SK-N-SH (cell line): Measurements from ENCODE around the gene EPB41L2. TPM values are rescaled to one million over a fixed set of nuclear protein-coding genes. Genes with fewer than 3 reads are reported as not detected.

Source experiments
- CTCF ChIA-PET: fragments of 300-600, 350-600 bp; formaldehyde crosslinking; extraction: SDS; loops from one replicate; lab custom pipeline; 2021; lab: Yijun Ruan, JAX
- POLR2A ChIA-PET: fragments of 350-600 bp; sonication (Branson Sonifier 250); formaldehyde crosslinking; extraction: SDS; loops from one replicate; lab custom pipeline; 2020; ENCODE audit warnings: antibody characterized with exemption, inconsistent platforms; lab: Yijun Ruan, JAX
- DNase-seq: peaks from one replicate; pipeline ENCODE4 v3.0.0; 2012
- H2AFZ ChIP-seq: fragments of 200-600 bp; sonication (generic); 2 replicates; pipeline ENCODE4 v1.8.1; 2016; ENCODE audit warnings: antibody characterized with exemption, mild to moderate bottlenecking, low read depth
- H3F3A ChIP-seq: fragments of 200-600 bp; sonication (generic); replicated peaks from 2 replicates; pipeline ENCODE3; 2016; ENCODE audit warnings: antibody characterized with exemption, mild to moderate bottlenecking; ENCODE audit not compliant: insufficient read depth
- H3K27ac ChIP-seq, 2 experiments: fragments of 200-500 bp in 1 of 2; fragments of 200-600 bp in 1 of 2; sonication (Bioruptor generic) in 1 of 2; sonication (generic), shearing (Covaris generic) in 1 of 2; 2 replicates each; pipeline versions ENCODE4 v1.5.1 to v1.6.1; 2014 to 2016; ENCODE audit warnings: low read depth in 2 of 2, inconsistent platforms in 1 of 2, low read length in 1 of 2, mild to moderate bottlenecking in 1 of 2, mixed read lengths in 1 of 2
- H3K27me3 ChIP-seq: fragments of 200-600 bp; sonication (generic), shearing (Covaris generic); 2 replicates; pipeline ENCODE4 v1.6.1; 2016; ENCODE audit warnings: mixed run types; ENCODE audit not compliant: insufficient read depth
- H3K36me3 ChIP-seq, 2 experiments: fragments of 200-500 bp in 1 of 2; fragments of 200-600 bp in 1 of 2; sonication (Bioruptor generic) in 1 of 2; sonication (generic) in 1 of 2; replicated peaks in 1 of 2; 2 replicates each; pipeline versions ENCODE3 to v1.5.1; 2014 to 2016; ENCODE audit warnings: low read length in 1 of 2, mild to moderate bottlenecking in 1 of 2; ENCODE audit not compliant: insufficient read depth in 2 of 2, control insufficient read depth in 1 of 2
- H3K4me1 ChIP-seq, 2 experiments: fragments of 200-500 bp in 1 of 2; fragments of 200-600 bp in 1 of 2; sonication (Bioruptor generic) in 1 of 2; sonication (generic), shearing (Covaris generic) in 1 of 2; 2 replicates each; pipeline versions ENCODE4 v1.5.1 to v1.6.1; 2014 to 2016; ENCODE audit warnings: low read depth in 1 of 2, low read length in 1 of 2, mixed run types in 1 of 2; ENCODE audit not compliant: insufficient read depth in 2 of 2, control insufficient read depth in 1 of 2
- H3K4me2 ChIP-seq: fragments of 200-600 bp; sonication (generic), shearing (Covaris generic); 2 replicates; pipeline ENCODE4 v1.6.1; 2017; ENCODE audit warnings: mixed run types
- H3K4me3 ChIP-seq, 2 experiments: fragments of 200-500 bp in 1 of 2; fragments of 200-600 bp in 1 of 2; sonication (Bioruptor generic) in 1 of 2; sonication (generic), shearing (Covaris generic) in 1 of 2; 2 replicates each; pipeline versions ENCODE4 v1.5.1 to v1.8.1; 2014 to 2016; ENCODE audit warnings: low read depth in 2 of 2, inconsistent platforms in 1 of 2, low read length in 1 of 2, mild to moderate bottlenecking in 1 of 2, mixed read lengths in 1 of 2, moderate library complexity in 1 of 2
- H3K79me2 ChIP-seq: fragments of 200-600 bp; sonication (generic); 2 replicates; pipeline ENCODE4 v1.8.1; 2017; ENCODE audit warnings: mild to moderate bottlenecking; ENCODE audit not compliant: insufficient read depth
- H3K9ac ChIP-seq: fragments of 200-600 bp; sonication (generic); 2 replicates; pipeline ENCODE4 v1.6.1; 2017; ENCODE audit warnings: mixed run types
- H3K9me2 ChIP-seq: fragments of 200-600 bp; sonication (generic); 2 replicates; pipeline ENCODE4 v1.6.1; 2017; ENCODE audit warnings: mixed run types
- H3K9me3 ChIP-seq: fragments of 200-600 bp; sonication (generic); 2 replicates; pipeline ENCODE4 v1.6.1; 2017; ENCODE audit warnings: mixed run types, mild to moderate bottlenecking, moderate library complexity
- H4K20me1 ChIP-seq: fragments of 200-600 bp; sonication (generic); 2 replicates; pipeline ENCODE4 v1.6.1; 2017; ENCODE audit warnings: mild to moderate bottlenecking, mixed run types; ENCODE audit not compliant: insufficient read depth
- CHD2 ChIP-seq: fragments of 150-350 bp; IDR thresholded peaks from 2 replicates; pipeline ENCODE4 v1.6.1; 2018; ENCODE audit warnings: low read length; ENCODE audit not compliant: partially characterized antibody
- ELF1 ChIP-seq: IDR thresholded peaks from 2 replicates; pipeline ENCODE4 v1.4.0; 2012
- EZH2phosphoT487 ChIP-seq: fragments of 200-600 bp; sonication (generic); IDR thresholded peaks from 2 replicates; pipeline ENCODE4 v1.6.1; 2017; ENCODE audit warnings: low read depth, mixed run types, mild to moderate bottlenecking, antibody characterized with exemption, moderate library complexity, borderline replicate concordance
- FOSL2 ChIP-seq: IDR thresholded peaks from 2 replicates; pipeline ENCODE4 v1.4.0; 2012; ENCODE audit warnings: low read depth, mild to moderate bottlenecking, moderate library complexity, borderline replicate concordance
- FOXJ3 ChIP-seq: sonication (generic); formaldehyde crosslinking; IDR thresholded peaks from 2 replicates; pipeline ENCODE4 v1.5.1; 2020; ENCODE audit warnings: mild to moderate bottlenecking, missing genetic modification reagents
- FOXM1 ChIP-seq: IDR thresholded peaks from 2 replicates; pipeline ENCODE4 v1.4.0; 2012; ENCODE audit warnings: low read depth, mild to moderate bottlenecking
- GABPA ChIP-seq: IDR thresholded peaks from 2 replicates; pipeline ENCODE4 v1.4.0; 2012; ENCODE audit warnings: low read depth, mild to moderate bottlenecking
- GATA2 ChIP-seq: sonication (generic); formaldehyde crosslinking; IDR thresholded peaks from 2 replicates; pipeline ENCODE4 v1.5.0; 2020; ENCODE audit warnings: mild to moderate bottlenecking, missing genetic modification reagents
- POLR2AphosphoS5 ChIP-seq: IDR thresholded peaks from 2 replicates; pipeline ENCODE4 v1.6.1; 2012; ENCODE audit warnings: low read depth, low read length
- RAD21 ChIP-seq: IDR thresholded peaks from 2 replicates; pipeline ENCODE4 v1.6.1; 2012; ENCODE audit warnings: mild to moderate bottlenecking, low read length
- RXRA ChIP-seq: IDR thresholded peaks from 2 replicates; pipeline ENCODE4 v1.4.0; 2012; ENCODE audit warnings: low read depth, mild to moderate bottlenecking, borderline replicate concordance
- SMC3 ChIP-seq: IDR thresholded peaks from 2 replicates; pipeline ENCODE4 v1.6.1; 2012; ENCODE audit warnings: low read depth, low read length, improper control_type of control experiment
- TAF1 ChIP-seq: IDR thresholded peaks from 2 replicates; pipeline ENCODE4 v1.6.1; 2012; ENCODE audit warnings: low read depth, mild to moderate bottlenecking, low read length, moderate library complexity, borderline replicate concordance
- ZBTB33 ChIP-seq: IDR thresholded peaks from 2 replicates; pipeline ENCODE4 v1.4.0; 2012; ENCODE audit warnings: low read depth, borderline replicate concordance
- WGBS: methylation state at CpG from one replicate; pipeline ENCODE4 v1.1.6; 2017; ENCODE audit warnings: low lambda C conversion rate; 5-methylcytosine and 5-hydroxymethylcytosine counted together
- polyA plus RNA-seq, 3 experiments: library from polyadenylated mRNA; depleted of rRNA; stranded (reverse); fragments of >200 nt; gene quantifications; 2 replicates each; pipeline ENCODE4 v1.2.3, GENCODE V29; 2012
- TF ChIP-seq, protein P1 (sequence below): IDR thresholded peaks from 2 replicates; pipeline ENCODE4; 2012
- TF ChIP-seq, protein P2 (sequence below): IDR thresholded peaks from 2 replicates; pipeline ENCODE4 v1.6.1; 2012; ENCODE audit warnings: mild to moderate bottlenecking, low read depth, low read length, moderate library complexity

EPB41L2 gene
- polyA plus RNA-seq, 1 of the 3 experiments (the other 2 are of a cell fraction) = 1.4 TPM

DNA sequence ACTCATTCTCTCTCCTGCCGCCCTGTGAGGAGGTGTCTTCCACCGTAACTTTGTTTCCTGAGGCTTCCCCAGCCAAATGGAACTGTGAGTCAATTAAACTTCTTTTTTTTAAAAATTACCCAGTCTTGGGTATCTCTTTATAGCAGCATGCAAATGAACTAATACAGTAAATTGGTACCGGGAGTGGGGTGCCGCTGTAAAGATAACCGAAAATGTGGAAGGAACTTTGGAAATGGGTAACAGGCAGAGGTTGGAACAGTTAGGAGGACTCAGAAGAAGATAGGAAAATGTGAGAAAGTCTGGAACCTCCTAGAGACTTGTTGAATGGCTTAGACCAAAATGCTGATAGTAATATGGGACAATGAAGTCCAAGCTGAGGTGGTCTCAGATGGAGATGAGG is 55.8 kb downstream of the EPB41L2 start:
- CTCF ChIA-PET = no interaction called here
- Histone ChIP-seq H2AFZ (no peak overlapping the region), H3F3A (no peaks in the 10 kb centered on the region), H3K36me3 (no peaks in the 10 kb centered on the region), H3K27me3 (peaks cover 12% of the 10 kb centered on the region; the same call in 1 of the 2 replicates), H3K9ac (no peak overlapping the region), H3K4me3 (no peak overlapping the region), H3K79me2 (no peaks in the 10 kb centered on the region), H3K9me2 (no peaks in the 10 kb centered on the region), H3K27ac (no peak overlapping the region), H4K20me1 (no peaks in the 10 kb centered on the region), H3K4me1 (no peaks in the 10 kb centered on the region), H3K9me3 (0 out of 2 replicates have a peak, but pooled peaks cover 11% of the 10 kb centered on the region), H3K4me2 (no peak overlapping the region)
- WGBS = 39% methylated on average over 5 of the region's 5 CpGs
- no peak for TF ChIP-seq GATA2 (CRISPR knock-in tag)
- no peak for TF ChIP-seq GABPA
- TF ChIP-seq, protein P1, sequence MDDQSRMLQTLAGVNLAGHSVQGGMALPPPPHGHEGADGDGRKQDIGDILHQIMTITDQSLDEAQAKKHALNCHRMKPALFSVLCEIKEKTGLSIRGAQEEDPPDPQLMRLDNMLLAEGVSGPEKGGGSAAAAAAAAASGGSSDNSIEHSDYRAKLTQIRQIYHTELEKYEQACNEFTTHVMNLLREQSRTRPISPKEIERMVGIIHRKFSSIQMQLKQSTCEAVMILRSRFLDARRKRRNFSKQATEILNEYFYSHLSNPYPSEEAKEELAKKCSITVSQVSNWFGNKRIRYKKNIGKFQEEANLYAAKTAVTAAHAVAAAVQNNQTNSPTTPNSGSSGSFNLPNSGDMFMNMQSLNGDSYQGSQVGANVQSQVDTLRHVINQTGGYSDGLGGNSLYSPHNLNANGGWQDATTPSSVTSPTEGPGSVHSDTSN = no peak
- TF ChIP-seq FOSL2 = no peak
- TF ChIP-seq SMC3 = no peak
- POLR2A ChIA-PET = no interaction called here
- DNase-seq = no peak

DNA sequence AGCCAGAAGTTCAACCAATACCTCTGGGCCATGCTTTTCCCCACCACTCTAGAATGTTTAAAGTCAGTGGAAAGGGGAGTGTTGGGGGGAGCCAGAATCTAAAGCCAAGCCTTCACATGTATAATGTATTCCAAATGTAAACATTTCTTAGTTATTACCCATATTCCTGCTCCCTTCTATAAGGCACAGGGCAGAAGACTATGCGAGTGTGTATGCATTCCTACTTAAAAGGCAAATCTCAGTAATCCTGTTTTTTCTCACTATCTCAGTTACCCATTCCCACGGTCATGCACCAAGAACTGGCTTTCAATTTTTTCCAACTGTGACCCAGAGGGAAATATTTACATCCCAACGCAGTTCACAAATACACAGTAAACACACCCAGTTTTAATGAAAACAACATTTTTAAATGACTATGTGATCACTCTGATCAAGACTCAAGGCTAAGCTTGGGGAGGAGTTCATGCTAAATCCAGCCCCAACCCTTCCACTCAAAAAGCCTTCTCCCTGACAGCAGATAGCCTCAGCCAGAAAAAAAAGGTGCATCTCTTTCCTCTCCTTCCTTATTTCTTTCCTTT is 57.5 kb downstream of the EPB41L2 start:
- no peaks in the 10 kb centered on the region for H3K9me2 ChIP-seq
- H3K4me3 ChIP-seq = no peak overlapping the region
- H3K36me3 ChIP-seq = no peaks in the 10 kb centered on the region
- no peaks in the 10 kb centered on the region for H3K79me2 ChIP-seq
- 0 out of 2 replicates have a peak, but pooled peaks cover 11% of the 10 kb centered on the region for H3K9me3 ChIP-seq
- no peaks in the 10 kb centered on the region for H4K20me1 ChIP-seq
- no peak for TF ChIP-seq ZBTB33
- H3K4me2 ChIP-seq = no peak overlapping the region
- ChIA-PET CTCF (interaction anchor here (1.2 kb wide), 1 partner anchor 12 kb away, joined by 3 read pairs; no protein-coding TSS in a partner anchor), POLR2A (no interaction called here)
- no peaks in the 10 kb centered on the region for H3F3A ChIP-seq
- no peak overlapping the region for H3K9ac ChIP-seq
- no peak for DNase-seq
- no peak overlapping the region for H3K27ac ChIP-seq
- H3K27me3 ChIP-seq = peaks cover 17% of the 10 kb centered on the region; the same call in 1 of the 2 replicates
- H3K4me1 ChIP-seq = no peaks in the 10 kb centered on the region
- no peak overlapping the region for H2AFZ ChIP-seq
- 11% methylated on average over 3 of the region's 3 CpGs for WGBS

- Histone ChIP-seq H3K9me3 (0 out of 2 replicates have a peak, but pooled peaks cover 11% of the 10 kb centered on the region), H3K9ac (no peak overlapping the region), H4K20me1 (no peaks in the 10 kb centered on the region), H3K36me3 (no peaks in the 10 kb centered on the region), H3K27ac (no peak overlapping the region), H3K27me3 (peaks cover 23% of the 10 kb centered on the region; the same call in 1 of the 2 replicates), H3F3A (no peaks in the 10 kb centered on the region), H3K4me3 (no peak overlapping the region), H3K79me2 (no peaks in the 10 kb centered on the region), H3K4me2 (no peak overlapping the region), H3K4me1 (no peaks in the 10 kb centered on the region; a peak in 1 of 4 replicates), H3K9me2 (no peaks in the 10 kb centered on the region), H2AFZ (no peak overlapping the region)
- ChIA-PET CTCF (no interaction called here), POLR2A (no interaction called here)
- DNase-seq = no peak
- no peak for TF ChIP-seq CHD2
- no peak for TF ChIP-seq RAD21
- TF ChIP-seq, protein P2, sequence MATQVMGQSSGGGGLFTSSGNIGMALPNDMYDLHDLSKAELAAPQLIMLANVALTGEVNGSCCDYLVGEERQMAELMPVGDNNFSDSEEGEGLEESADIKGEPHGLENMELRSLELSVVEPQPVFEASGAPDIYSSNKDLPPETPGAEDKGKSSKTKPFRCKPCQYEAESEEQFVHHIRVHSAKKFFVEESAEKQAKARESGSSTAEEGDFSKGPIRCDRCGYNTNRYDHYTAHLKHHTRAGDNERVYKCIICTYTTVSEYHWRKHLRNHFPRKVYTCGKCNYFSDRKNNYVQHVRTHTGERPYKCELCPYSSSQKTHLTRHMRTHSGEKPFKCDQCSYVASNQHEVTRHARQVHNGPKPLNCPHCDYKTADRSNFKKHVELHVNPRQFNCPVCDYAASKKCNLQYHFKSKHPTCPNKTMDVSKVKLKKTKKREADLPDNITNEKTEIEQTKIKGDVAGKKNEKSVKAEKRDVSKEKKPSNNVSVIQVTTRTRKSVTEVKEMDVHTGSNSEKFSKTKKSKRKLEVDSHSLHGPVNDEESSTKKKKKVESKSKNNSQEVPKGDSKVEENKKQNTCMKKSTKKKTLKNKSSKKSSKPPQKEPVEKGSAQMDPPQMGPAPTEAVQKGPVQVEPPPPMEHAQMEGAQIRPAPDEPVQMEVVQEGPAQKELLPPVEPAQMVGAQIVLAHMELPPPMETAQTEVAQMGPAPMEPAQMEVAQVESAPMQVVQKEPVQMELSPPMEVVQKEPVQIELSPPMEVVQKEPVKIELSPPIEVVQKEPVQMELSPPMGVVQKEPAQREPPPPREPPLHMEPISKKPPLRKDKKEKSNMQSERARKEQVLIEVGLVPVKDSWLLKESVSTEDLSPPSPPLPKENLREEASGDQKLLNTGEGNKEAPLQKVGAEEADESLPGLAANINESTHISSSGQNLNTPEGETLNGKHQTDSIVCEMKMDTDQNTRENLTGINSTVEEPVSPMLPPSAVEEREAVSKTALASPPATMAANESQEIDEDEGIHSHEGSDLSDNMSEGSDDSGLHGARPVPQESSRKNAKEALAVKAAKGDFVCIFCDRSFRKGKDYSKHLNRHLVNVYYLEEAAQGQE = no peak
- TF ChIP-seq RXRA = no peak
- no peak for TF ChIP-seq TAF1
- TF ChIP-seq ELF1 = no peak
- no peak for TF ChIP-seq POLR2AphosphoS5
- no peak for TF ChIP-seq EZH2phosphoT487
- TF ChIP-seq GATA2 (CRISPR knock-in tag) = no peak
- TF ChIP-seq FOXM1 = no peak
- TF ChIP-seq FOXJ3 (CRISPR knock-in tag) = no peak
- 9% methylated on average over 2 of the region's 2 CpGs for WGBS
These were observed 58.1 kb downstream of the EPB41L2 start for GRCh38 chr6:131004936-131005335.
